Colon (tissue), 2 donors: Measurements from ENCODE around the gene ZDHHC11.
"Not testable (repeated sequence)": the region's sequence is repeated elsewhere in the genome, so short reads cannot be mapped to it uniquely, and the experiment has no call there.

Source experiments
- FAIRE-seq: peaks from 2 replicates; lab custom pipeline; 2012; peaks lifted over from hg19 to GRCh38; lab: Jason Lieb, UNC
- donor health status: control.
- donor health status: control.

The ZDHHC11 gene

DNA sequence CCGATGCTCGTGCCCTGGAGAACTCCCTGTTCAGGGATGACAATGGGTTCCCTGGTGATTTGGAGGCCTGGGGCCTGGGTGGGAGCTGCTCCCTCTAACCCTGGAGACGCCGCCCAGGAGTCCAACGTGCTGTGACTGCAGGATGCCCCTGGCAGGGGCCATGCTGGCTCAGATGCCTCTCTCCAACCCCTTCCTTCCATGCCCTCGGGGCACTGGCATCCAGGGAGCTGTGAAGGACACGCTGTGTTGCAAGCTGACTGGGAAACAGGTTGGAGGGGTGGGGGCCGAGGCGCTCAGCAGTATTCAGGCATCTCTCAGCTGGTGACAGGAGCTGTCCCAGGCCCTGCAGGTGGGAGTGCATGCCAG, 75.2 kb downstream of the ZDHHC11 start:
- not testable (repeated sequence) for FAIRE-seq

DNA sequence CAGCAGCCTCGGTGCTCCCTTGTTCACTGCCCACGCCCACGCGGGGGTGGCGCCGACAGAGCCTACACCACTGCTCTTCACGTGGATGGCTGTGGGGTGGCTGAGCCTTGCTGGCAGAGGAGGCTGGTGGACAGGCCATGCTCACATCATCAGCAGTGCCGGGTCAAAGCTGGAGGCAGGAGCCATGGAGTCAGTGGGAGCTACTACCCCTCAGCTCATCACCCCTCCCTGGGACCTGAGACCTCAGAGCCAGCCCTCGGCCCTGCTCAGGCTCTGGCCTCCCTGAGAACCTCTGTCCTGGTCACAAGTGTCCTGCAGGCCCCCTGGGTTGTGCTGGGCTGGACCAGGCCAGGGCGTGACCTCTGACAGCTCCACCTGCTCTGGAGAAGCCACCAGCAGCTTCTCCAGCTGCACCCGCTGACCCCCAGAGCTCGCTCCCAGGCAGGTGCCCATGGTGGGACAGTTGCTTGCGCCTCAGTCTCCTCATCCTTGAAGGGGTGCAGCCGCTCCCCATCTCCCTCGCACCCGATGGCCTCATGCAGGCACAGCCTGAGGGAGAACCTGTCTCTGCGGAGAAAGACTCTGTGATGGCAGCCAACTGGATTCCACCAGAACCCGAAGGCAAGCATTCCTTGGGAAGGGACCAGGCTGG, 75.8 kb downstream of the ZDHHC11 start:
- not testable (repeated sequence) for FAIRE-seq

DNA sequence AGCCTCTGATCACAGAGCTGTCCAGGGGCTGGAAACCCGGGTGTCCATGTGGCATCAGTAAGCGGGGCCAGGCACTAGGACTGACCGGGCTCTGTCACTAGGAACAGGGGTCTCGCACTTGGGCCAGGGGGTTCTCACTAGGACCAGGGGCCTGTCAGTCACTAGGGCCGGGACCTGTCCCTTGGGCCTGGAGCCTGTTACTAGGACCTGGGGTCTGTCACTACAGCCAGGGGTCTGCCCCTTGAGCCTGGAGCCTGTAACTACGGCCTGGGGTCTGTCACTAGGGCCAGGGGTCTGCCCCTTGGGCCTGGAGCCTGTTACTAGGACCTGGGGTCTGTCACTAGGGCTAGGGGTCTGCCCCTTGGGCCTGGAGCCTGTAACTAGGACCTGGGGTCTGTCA, 76.5 kb downstream of the ZDHHC11 start:
- not testable (repeated sequence) for FAIRE-seq

DNA sequence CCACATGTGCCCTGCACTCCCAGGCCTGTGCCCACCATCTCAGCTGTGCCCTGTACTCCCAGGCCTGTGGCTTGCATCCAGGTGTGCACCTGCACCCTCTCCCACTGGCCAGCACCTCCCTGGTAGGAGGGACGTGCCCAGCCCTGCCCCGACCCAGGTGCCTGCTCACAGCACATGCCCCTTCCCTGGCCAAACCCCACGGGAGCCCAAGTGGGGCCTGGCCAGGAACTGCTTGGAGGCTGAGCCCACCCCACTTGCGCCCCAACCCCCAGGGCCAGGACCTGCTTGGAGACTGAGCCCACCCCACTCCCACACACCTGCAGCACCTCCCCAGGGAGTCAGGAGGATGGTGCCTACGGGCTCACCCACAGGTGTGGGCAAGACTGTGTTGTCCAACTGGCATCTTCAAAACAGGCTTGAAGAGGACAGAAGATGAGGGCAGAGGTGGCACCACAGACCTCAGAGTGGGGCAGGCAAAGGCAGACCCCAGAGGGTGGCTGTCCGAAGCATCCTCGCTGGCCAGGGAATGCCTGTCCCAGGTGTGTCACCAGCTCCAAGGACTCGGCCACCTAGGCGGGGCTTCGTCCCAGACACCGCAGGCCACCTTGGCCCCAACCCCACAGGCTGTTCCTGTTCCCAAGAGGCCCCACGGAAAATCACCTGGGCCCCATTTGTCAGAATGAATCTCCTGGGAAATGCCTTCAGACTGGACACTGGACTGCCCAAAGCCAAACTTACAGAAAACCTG, 77.1 kb downstream of the ZDHHC11 start:
- FAIRE-seq: no peak

DNA sequence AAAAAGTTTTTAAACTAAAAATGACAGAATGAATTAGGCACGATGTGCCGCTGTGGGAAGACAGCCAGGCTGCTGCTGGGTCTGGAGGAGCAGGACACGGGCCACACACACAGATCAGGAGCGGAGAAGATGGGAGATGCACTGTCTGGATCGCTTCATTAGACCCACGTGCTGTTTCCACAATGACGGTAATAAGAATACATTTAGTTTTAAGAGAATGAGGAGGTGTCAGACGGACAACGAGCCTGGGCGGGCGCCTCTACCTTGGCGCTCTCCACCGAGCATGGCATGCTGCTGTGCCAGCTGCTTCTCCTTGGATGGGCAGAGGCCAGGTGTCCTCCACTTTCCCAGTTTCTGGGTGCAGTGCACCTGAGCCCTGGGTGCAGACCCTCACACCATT, 77.9 kb downstream of the ZDHHC11 start:
- not testable (repeated sequence) for FAIRE-seq

DNA sequence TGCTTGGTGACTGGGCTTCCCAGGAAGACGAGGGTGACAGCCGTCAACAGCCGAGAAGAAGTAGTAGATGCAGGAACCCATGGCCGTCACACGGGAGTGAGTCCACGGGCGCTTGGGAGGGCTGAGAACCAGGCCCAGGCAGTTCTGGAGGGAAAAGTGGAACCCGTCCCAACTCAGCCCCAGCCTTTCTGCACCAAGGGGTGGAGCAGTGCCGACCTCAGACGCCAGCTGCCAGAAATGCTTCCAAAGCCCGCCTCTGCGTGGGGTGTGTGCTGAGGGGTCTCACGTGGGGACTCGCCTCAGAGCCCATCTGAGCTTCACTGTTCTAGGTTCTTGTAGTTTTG, 78.3 kb downstream of the ZDHHC11 start:
- not testable (repeated sequence) for FAIRE-seq

DNA sequence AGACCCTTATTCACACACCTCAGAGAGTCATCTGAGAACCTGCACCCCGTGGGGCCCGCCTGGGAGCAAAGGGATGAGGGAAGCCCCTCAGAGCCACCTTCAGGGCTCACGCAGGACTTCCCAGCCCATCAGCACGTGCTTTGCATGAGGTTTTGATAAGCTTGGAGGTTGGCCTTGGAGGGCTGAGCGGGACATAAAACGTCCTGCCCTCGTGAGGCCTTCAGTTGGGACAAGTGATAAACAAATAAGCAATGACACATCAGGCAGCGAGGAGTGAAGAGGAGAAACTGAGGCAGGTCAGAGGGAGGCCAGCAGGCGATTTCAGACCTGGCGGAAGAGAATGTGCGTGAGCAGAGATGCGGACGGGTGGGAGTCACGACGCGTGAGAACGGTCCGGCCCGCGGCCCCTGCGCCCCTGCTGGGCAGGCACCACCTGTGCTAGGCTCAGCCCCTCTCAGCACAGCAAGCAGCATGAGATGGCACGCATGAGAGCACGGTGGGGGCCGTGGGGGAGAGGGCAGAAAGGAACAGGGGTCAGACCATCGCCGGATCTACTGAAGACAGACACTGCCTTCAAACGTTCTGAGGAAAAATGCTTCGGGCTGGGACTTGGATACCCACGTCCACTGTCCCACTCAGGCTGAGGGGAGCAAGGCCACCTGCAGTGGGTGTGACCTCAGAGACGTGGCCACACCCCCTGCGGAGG, 78.8 kb downstream of the ZDHHC11 start:
- not testable (repeated sequence) for FAIRE-seq

DNA sequence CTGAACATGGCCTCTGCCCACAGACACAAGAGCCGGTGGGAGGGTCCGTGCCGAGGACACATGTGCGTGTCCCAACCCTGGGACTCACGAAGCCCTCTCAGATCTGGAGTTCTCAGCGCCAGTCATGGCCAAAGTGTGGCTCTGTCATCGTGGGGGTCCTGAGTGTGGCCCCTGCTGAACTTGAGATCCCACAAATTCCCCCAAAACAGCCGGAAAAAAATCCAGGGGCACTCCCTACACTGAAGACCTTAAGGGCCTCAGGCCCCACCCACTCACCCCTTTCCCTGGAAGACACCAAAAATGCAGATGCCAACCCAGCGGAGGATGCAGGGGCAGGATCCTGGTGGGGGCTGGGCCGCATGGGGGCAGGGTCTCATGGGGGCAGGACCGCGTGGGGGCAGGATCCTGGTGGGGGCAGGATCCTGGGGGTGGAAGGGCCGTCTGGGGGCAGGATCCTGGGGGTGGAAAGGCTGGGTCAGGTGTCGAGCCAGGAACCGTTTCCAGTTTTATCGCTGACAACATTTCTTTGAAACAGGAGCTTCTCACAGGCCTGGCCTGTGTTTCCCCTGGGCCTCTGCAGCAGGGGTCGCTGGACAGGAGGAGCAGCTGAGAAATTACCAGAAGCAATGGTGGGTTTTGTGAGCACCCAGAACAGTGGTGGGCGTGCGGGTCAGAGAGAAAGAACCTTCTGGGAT, 79.6 kb downstream of the ZDHHC11 start:
- not testable (repeated sequence) for FAIRE-seq

DNA sequence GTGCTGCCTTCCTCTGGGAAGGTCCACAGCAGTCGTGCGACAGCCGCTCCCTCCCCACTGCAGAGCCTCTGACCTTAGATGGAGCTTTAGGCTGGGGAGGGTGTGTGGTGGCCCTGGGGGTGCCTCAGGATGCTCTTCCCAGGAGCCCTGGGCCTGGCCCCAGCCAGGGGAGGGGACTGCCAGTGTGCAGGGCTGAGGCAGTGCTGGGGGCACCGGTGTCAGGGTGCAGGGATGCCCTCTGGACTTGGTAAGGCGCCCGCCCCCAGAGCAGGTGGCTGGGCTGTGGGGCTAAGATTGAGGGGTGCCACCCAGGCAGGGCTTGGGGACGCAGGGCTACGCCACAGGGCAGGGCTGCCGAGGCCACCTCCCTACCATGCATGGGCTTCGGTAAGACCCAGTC, 80.2 kb downstream of the ZDHHC11 start:
- not testable (repeated sequence) for FAIRE-seq

DNA sequence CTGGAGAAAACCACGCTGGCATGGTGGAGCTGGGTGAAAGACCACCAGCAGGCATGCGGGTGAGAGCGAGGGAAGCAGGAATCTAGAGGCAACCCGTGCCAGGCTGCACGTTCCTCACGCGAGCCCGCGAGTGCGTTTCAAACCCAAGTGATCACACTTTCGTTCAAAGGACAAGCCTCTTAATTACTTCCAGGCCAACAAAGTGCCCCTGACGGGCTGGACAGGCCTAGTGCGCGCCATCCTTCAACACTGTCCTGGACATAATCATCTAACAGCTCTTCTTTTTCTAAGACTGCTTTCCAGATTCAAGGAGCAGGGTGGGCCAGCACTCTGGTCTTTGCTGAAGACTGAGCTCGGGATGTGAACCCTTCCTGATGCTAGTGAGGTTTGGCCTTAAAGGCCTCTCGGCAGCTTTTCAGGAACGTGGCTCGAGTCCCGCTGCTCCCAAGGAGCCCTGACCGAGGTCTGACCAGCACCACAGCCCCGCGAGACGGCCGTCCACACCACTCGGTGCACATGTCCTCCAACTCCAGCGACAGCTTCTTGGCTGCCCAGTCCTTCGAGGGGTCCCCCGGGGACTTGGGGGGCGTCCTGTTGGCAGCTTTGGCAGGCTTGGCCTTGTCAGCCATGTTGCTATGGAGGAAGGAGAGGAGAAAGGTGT, 81.2 kb downstream of the ZDHHC11 start:
- not testable (repeated sequence) for FAIRE-seq

DNA sequence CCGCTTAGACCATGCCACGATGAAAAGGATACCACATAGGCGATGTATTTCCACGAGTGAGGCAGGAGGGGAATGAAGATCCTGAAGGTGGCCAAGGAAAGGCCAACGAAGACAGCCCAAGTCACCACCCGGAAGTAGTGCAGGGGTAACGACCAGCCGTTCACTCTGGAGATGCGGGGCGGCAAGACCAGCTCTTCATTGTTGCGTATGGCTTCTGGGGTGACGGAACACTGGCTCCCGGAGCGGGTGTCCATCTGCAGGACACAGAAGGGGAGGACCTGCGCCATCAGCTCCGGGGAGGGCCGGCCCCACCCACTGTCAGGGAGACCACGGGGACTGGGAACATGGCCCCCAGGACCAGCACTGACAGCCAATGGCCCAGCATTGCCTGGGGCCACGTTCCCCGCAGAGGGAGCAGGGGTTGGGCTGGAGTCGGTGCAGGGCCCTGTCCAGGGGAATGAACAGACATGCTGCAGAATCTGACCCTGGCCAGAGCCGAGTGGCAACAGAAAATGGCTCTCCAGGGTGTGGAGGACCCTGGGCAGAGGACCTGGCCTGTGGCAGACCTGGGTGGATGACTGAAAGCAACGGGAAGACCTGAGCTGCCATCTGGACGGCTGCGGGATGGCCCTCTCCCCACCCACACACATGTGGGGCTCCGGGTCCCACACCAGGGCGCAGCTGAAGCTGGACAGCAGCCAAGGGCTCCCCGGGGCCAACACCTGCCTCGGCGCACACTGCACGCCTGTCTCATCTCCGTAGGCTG, 83.9 kb downstream of the ZDHHC11 start:
- FAIRE-seq: no peak

DNA sequence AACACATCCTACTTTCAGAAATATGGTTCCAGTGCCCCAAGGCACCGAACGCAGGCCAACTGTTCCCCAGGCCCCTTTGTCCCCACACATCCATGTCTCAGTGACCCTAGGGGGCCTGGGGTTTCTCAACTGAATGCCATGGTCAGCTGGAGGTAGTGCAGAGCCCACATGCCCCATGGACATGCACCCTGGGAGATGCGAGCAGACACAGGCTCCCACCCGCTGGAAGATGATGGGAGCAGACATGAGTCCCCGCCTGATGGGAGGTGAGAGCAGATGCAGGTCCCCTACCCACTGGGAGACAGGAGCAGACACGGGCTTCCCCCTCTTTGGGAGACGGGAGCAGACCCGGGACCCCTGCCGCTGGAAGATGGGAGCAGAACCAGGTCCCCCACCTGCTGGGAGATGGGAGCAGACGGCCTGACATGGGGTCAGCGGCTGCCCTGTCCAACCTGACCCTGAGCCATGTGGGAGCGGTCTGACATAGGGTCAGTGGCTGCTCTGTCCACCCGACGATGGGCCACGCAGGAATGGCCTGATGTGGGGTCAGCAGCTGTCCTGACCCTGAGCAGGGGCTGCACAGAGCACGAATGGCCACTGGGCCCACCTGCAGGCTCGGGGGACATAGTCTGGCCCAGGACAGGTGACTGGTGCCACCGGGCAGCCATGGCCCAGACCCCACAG, 84.7 kb downstream of the ZDHHC11 start:
- no peak for FAIRE-seq

DNA sequence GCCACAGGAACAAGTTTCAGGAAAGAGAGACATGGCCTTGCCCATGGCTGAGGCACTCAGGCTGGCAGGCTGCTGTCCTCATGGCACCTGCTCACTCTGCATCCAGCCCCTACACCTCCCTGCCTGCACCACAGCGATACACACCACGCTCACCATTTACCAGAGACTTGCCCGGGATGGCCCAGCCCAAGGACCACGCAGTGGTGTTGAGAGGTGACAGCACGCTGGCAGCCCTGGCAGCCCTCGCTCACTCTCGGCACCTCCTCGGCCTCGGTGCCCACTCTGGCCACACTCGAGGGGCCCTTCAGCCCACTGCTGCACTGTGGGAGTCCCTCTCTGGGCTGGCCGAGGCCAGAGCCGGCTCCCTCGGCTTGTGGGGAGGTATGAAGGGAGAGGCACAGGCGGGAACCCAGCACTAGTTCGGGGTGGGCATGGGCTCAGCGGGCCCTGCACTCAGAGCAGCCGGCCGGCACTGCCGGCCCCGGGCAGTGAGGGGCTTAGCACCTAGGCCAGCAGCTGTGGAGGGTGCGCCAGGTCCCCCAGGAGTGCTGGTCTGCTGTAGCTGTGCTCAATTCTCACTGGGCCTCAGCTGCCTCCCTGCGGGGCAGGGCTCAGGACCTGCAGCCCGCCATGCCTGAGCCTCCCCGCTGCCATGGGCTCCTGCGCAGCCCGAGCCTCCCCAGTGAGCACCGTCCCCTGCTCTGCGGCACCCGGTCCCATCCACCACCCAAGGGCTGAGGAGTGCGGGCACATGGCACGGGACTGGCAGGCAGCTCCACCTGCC, 86.6 kb downstream of the ZDHHC11 start:
- FAIRE-seq: no peak

DNA sequence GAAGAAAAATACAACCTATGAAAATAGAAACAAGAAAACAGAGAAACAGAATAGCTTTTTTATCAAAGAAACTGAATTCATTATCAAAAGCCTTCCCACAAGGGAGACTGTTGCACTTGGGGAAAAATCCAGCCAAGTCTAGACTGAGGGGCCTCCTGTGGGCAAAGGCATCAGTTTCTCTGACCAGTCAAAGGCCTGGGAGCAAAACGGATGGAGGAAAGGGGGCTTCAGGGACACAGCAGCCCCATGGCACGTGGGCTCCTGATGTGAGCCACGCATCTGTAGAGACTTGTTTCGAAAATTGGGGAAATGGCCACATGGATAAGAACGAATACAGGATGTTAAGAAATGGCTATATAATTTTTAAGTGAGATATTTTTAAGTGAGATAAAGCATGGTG, 87.4 kb downstream of the ZDHHC11 start:
- FAIRE-seq: no peak

DNA sequence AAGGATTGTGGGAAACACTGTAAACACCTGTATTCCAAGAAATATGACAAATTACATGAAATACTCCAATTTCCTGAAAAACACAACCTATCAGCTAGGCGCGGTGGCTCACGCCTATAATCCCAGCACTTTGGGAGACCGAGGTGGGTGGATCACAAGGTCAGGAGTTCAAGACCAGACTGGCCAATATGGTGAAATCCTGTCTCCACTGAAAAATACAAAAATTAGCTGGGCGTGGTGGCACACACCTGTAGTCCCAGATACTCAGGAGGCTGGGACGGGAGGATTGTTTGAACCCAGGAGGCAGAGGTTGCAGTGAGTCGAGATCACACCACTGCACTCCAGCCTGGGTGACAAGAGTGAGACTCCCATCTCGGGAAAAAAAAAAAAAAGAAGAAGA, 87.8 kb downstream of the ZDHHC11 start:
- not testable (repeated sequence) for FAIRE-seq

DNA sequence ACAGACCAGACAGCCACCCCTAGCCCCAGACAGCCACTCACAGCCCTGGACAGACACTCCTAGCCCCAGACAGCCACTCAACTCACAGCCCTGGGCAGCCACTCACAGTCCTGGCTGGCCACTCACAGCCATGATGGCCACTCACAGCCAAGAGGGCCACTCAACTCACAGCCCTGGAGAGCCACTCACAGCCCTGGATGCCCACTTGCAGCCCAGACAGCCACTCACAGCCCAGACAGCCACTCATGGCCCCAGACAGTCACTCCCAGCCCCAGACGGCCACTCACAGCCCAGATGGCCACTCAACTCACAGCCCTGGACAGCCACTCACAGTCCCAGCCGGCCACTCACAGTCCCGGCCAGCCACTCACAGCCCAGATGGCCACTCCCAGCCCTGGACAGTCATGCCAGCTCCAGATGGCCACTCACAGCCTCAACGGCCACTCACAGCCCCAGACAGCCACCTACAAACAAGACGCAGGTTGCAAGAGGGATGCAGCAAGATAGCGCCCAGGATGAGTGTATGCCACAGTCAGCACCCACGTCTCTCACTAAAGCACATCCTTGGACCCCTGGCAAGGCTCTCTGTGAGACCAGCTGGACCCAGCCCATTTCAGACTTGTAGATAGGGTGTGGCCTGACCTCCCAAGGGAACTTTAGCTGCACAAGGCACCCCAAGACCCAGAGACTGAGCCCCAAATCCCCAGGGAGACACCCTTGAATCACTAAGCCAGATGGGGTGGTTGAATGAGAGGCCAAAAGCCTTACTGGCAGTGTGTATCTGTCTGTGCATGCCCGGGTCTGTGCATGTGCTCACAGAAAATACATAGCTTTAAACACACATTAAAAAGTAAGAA, 88.7 kb downstream of the ZDHHC11 start:
- FAIRE-seq: no peak

DNA sequence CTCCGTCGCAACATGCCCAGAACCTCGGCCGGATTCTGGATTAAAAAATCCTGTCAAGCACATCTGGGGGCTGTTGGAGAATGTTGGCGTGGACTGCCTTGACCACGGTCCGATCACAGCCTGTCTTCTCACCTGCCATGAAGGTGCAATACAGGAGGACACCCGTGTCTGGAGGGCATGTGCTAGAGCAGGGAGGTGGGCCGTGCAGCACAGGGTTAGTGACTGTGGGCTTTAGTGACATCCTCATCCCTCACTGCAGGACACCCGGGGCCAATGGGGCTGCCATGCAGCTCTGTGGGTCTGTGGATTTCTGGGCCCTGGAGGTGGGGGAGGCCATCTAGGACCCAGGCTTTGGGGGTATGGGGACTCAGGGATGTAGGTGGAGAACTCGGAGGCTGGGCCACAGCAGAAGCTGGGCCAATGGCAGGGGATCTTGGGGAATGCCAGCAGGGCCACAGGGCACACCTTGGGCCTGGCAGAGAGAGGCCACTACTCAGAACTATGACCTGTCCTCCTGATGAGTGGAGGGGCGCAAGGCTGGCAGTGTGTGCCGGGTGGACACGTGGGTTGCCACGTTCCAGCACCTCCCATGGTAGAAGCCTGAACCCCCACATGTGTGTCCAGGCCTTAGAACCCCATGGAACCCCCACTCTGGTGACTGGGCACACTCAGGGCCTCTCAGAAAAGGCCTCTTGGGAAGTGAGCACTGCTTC, 89.6 kb downstream of the ZDHHC11 start:
- no peak for FAIRE-seq

DNA sequence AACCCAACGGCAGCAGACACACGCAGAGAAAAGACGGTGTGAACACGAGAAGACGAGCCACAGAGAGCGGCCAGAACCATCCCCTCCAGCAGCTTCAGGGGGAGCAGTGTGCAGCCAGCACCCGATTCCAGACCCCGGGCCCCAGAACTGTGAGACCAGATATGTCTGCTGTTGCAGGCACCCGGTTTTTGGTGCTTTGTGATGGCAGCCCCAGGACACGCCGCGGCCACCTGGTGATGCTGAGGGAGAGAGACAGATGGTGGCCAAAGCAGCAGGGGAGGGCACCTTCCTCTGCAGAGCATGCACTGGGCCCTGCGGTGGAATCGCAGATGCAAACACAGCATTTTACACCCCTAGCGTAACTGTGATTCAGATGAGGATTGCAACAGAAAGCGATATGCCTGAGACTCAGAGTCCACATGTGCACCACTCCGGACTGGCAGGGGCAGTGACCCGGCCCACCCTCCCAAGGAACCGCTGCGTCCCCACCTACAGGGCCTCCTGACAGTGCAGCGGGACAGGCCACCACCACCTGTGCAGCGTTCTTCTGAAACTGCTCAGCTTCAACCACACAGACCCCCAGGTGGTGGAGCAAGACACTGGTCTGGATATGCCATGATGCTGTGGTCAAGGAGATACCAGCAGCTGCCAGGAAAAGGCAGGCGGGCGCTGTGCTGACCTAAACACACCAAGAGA, 90.3 kb downstream of the ZDHHC11 start:
- FAIRE-seq: no peak
